Activated CD4-positive, alpha-beta T cell treated with anti-CD3 and anti-CD28 coated beads for 24 hours (primary cell): ENCODE results near the gene TANGO6.
"Not testable (repeated sequence)": the region's sequence is repeated elsewhere in the genome, so short reads cannot be mapped to it uniquely, and the experiment has no call there.

ENCODE experiments used
- DNase-seq, 2 donors: peaks; one replicate each; pipeline ENCODE4 v3.0.0-alpha.2; 2020; ENCODE audit warnings: low read depth in 2 of 2

TANGO6 gene

DNA sequence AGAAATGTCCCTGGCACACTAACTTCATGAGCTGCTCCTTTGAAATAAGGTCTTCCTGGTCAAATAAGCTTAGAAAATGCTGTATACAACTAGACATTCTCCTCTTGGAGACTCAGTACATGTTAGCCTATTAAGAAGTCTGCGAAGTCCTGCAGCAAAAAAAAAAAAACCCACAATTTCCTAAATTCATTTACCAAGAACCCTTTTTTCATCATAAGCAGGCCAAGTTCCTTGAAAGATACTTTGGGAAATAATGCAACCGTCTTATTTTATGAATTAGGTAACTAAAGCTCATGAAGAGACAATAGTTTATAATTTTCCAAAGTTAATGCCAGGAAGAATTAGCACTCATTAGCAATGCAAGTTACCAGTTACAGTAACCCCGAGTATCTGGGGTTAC lies 213.1 kb downstream of the TANGO6 start:
- DNase-seq = no peak

GRCh38 chr16:69057400-69058378 lies 214.4 kb downstream of the TANGO6 start:
- DNase-seq = no peak

DNA sequence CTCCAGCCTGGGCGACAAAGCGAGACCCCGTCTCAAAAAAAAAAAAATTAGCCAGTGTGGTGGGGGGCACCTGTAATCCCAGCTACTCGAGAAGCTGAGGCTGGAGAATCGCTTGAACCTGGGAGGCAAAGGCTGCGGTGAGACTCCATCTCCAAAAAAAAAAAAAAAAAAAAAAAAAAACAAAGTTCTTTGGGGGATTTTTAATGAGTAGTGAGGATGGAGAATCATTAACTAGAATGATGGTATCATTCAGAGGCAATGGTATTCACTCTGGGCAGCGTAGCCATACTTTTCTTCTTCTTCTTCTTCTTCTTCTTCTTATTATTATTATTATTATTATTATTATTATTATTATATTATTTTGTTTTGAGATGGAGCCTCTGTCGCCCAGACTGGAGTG lies 220.2 kb downstream of the TANGO6 start:
- DNase-seq = not testable (repeated sequence)

DNA sequence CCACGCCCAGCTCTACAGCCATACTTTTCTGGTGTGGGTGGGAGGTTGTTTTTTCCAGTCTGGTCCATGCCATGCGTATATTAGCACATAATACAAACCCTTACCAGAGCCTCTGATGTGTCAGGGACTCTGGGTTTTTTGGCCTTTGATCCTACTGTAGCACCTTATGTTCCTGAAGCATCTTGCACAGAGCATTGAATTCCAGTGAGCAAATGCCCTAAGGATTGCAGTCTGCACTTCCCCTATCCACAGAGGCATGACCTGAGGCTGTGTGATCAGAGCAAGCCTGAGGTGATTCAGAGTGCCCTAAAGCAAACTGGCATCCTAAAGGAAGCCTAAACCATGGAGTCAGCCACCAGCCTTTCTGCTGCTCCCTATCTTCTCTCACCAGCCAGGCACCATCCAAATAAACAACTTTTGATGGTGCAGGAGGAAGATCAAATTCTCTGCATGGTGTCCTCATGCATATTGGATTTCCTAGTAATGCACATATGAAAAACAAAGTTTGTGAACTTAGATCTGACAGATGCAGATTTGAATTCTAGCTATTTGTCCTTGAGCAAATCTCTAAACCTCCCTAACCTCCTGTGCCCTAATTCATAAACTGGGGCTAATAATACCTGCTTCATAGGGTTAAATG lies 220.9 kb downstream of the TANGO6 start:
- DNase-seq = no peak

- no peak for DNase-seq
Observed at GRCh38 chr16:69064764-69065313, 221.5 kb downstream of the TANGO6 start.

DNA sequence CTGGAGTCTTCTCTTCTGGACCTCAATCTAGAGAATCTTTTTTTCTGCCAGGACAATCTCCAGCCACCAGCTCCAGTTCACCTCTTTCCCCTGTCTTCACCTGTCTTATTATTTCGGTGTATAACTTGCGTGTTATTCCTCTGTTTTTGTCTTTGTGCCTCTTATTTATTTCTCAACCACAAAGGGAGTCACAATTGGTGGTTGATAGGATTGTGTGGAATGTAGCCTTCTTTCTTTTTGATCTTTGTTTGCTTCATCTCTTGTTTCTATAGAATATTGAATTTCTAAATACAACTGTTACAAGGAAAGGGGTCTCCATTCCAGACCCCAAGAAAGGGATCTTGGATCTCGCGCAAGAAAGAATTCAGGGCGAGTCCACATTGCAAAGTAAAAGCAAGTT lies 226.2 kb downstream of the TANGO6 start:
- DNase-seq = no peak

DNA sequence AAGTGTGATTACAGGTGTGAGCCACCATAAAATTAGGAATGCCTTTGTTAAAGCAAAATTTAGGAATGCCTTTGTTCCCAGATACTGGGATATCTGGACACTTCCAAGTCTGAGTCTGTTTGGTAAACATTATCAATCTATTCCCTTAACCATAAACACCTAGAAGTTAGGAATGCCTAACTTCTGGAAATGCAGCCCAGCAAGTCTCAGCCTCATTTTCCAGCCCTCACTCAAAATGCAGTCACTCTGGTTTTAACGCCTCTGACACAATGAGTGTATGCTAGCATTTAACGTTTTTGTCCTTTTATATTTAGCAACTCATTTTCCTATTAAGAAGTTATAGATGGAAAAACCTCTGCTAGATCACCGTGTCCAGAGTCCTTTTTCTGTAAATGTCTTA lies 227.7 kb downstream of the TANGO6 start:
- no peak for DNase-seq

DNA sequence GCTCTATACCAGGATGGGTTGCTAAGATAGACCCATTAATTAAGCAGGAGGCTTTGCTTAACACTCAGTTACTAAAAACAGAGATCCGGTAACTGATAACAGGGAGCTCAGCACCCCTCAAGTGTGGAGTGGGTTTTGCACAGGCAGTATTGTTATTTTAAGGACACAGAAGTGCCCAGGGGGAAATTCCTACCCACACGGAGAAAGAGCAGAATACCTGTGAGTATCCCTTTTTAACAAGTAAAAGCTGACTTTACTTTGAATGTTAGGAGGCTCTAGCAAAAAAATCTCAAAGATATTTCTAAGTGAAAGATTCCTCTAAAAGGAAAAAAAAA lies 229.3 kb downstream of the TANGO6 start:
- no peak for DNase-seq

DNA sequence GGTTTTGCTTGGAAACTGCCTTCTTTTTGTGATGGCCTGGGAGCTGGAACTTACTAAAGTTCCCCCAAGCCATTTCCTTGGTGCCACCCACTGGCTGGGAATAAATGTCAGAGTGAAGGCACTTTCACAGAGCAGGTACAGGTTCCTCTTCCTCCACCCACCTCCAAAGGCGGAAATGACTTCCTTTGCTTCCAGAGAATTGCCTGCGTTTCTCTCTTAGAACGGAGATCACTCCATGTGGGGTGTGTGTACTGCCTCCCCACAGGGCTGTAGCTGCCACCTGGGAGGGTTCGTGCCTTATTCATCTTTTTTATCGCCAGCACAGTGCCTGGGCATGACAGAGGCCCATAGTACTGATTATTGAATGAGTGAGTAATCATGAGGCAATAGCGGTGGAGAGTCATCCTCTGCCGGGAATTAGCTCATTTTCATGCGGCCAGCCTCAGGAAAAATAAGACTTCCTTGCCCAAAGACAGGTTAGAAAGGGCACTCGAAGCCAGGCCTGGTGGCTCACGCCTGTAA lies 229.9 kb downstream of the TANGO6 start:
- DNase-seq = no peak

DNA sequence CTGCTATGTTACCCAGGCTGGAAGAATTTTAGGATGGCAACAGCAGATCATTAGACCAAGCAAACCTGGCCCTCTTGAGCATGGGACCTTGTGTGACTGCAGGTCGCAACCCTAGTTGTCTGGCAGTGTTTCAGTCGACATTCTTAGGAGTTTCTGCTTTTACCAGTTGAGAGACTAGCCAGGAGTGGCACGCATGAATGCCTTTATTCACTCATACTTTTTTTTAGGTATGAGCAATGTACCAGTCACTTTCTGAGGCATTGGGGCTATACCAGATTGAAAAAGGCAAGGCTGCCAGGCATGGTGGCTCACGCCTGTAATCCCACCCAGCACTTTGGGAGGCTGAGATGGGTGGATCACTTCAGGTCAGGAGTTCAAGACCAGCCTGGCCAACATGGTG lies 233.9 kb downstream of the TANGO6 start:
- no peak for DNase-seq

DNA sequence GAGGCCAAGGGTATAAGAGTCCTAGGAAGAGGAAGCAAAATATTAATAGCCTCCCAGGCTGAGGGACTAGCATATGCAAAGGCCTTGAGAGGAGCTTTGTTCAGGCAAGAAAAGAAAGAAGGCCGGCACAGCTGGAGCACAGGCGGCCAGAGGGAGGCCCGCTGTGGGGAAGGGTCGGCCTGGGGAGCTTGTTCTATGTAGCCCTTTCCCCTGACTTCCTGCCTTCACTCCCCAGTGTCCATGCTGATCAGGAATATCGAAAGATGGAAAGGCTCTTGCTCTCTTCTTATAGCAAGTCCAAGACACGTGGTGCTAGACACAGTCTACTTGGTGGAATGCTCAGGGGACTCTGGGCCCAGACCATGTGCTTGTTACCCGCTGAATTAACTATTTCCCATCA lies 234.7 kb downstream of the TANGO6 start:
- no peak for DNase-seq

DNA sequence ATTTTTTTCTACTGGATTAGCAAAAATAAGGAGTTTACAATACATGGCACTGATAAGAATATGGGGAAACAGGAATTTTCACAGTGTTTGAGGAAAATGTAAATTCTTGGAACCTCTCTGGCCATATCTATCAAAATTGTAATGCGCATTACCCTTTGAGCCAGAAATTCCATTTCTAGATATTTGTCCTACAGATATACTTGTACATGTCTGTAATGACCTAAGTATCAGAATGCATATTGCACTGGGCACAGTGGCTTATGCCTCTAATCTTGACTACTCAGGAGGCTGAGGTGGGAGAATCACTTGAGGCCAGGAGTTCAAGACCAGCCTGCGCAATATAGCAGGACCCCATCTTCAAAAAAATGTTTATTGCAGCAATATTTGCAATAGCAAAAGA lies 236.4 kb downstream of the TANGO6 start:
- no peak for DNase-seq

DNA sequence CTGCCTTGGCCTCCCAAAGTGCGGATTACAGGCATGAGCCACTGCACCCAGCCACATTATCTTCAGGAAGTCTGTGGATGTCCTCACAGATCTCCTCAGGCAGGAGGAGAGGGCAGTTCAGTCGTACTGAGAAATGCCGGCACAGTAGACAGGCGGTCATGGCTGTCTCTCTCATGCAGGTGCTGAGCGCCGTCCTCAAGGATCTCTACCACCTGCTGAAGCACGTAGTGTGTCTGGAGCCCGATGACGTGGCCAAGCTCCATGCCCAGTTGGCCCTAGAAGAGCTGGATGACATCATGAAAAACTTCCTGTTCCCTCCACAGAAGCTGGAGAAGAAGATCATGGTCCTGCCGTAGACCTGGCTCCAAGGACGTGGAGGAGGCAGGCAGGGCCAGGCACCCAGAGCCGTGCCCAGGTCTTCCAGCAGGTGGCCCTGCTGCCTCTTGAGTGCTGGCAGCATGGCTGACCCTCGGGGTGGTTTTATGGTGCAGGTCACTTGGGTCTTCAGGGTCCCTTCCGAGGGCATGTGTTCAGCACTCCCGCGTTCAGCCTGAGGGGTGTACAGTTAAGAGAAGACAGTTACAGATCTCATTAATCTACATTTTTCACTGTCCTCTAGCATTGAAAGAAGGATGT lies 240.1 kb downstream of the TANGO6 start:
- no peak for DNase-seq

DNA sequence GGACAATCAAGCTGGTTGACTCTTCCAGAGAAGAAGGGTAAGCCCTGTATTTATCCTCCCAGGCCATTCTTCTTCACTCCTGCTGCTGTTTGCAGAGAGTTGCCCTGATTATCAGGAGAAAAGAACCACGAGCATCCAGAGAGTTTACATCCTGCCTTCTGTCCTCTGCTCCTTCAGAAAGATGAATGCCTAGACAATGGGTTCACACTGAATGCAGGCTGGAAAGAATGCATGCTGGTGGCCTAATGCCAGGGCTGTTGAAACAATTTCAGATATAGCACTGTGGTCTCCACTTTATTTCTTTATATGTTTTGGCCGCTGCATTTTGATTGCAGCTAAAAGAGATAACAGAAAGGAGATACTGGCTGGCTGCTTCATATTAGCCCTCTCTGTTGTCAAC lies 241.0 kb downstream of the TANGO6 start:
- no peak for DNase-seq

GRCh38 chr16:69085032-69085695 lies 241.8 kb downstream of the TANGO6 start:
- DNase-seq = no peak

DNA sequence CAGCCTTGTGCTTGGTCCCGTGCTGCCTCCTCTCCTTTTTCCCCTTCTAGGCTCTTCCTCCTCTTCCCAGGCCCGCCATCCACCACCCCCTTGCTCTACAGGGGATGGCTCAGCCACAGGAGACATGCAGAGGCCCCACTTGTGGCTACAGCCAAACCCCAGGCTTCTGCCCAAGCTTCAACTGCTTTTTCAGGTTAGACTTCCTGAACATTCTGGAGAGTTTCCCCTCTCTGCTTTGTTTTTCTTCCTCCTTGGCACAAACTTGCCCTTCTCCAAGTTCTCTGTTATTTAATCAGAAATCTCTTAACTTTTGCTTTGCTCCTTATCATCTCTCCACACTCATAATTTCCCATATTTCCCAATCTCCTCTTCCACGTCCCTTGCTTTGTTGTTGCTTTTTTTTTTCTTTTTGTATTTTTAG lies 243.8 kb downstream of the TANGO6 start:
- no peak for DNase-seq

- DNase-seq = no peak
Observed at GRCh38 chr16:69088684-69089083, 245.4 kb downstream of the TANGO6 start.

- DNase-seq = no peak
Observed at GRCh38 chr16:69089091-69089910, 246.0 kb downstream of the TANGO6 start.

DNA sequence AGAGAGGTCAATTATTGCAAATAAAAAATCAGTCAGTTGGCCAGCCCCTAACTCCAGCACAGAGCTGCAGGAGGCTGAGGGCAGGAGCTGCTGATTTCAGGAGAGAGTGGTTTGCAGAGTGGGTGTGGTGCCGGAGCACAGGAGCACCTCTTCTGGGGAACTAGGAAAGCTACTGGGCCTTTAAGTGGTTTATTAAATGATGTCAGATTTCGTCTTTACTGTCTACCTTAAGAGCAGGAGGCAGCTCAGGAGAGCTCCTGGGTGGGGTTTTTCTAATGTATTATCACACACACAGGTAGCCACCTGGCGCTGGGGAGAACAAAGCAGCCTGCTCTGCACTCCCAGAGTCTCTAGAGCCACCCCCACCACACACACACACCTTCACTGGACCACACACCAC lies 250.6 kb downstream of the TANGO6 start:
- no peak for DNase-seq

DNA sequence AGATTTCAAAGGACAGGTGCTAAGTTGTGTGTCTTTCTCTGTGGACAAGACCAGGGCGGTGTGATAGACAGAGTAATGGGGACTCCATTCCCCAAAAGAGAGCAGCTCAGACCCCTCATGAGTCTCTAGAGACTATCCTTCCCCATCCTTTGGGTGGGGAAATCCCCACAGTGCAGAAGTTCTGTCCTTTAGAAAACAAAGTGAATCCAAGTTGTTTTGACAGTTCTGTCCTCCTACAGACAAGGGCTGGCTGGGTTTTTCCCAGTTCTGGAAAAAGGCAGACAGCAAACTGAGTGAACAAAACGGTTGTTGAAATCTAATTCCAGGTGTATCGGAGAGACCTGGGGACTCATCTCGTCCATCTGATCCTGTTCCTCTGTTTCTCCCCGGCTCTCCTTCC lies 251.2 kb downstream of the TANGO6 start:
- no peak for DNase-seq

DNA sequence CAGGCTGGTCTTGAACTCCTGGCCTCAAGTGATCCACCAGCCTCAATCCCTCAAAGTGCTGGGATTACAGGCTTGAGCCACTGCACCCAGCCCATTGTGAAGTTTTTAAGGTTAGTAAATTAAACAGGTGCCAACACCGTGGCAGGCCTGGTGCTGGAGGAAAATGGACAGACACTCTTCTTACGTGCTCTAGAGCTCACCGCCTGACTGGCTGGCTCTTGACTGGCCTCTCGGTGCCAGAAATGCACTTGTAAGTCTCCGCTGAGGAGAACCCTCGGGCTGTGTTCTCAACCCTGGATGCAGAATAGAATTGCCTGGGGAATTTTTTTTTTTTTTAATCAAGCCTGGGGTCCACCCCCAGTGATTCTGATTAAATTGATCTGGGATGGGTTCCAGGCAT lies 251.9 kb downstream of the TANGO6 start:
- DNase-seq = no peak
